Ammon's horn (tissue), 1 donor: ENCODE measurements around the gene SAMD11.
"Not testable (repeated sequence)": the region's sequence is repeated elsewhere in the genome, so short reads cannot be mapped to it uniquely, and the experiment has no call there.

ENCODE experiments used
- DNase-seq: peaks from one replicate; pipeline ENCODE4 v3.0.0-alpha.2; 2016; ENCODE audit warnings: low spot score

Gene SAMD11

DNA sequence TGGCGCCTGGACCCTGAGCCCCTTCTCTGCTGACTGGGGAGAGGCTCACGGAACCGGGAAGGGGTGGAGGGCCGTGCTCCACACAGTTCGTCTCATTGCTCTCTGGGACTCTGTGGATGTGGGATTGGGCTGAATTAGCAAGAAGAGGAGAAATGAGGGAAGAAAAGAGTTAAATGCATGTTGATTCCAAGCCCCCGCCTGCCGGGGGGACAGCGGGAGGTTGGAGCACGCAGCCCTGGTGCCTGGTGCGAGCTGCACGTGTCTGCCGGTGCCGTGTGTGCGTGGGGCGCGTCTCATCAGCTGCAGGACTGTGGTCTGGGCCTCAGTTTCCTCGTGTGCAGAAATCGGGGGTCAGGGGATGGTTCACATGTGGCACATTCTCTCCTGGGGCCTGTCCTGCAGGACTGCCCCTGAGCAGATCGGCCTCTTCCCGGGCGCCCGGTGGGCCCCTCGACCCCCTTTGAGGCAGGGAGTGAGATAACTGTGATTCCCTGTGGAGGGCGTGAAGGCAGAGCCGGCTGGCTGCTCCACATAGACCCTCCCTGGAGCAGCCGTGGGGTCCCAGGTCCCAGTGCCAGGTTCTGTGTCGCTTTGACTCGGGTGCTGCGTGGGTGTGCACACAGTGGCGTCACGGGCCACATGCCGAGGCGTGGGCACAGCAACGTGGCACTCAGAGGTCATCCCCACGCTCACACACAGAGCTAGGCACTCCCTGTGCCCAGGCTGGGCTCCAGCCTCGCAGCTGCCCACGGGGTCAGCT is 11.4 kb downstream of the SAMD11 start:
- no peak for DNase-seq

DNA sequence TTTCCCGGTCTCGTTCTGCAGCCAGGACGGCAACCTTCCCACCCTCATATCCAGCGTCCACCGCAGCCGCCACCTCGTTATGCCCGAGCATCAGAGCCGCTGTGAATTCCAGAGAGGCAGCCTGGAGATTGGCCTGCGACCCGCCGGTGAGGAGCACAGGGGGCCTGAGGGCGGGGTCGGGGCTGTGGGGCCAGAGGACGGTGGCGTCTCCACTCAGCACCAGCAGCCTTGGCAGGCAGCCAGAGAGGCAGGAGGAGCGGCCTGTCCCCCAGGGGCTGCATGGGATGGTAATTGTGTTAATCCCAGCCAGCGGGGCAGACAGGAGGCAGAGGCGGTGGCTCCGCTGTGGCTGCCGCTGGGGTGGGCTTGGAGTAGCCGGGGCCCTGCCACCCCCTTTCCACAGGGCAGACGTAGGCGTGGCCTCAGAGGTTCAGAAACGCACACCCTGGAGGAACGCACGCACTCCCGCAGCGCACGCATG is 12.1 kb downstream of the SAMD11 start:
- no peak for DNase-seq

DNA sequence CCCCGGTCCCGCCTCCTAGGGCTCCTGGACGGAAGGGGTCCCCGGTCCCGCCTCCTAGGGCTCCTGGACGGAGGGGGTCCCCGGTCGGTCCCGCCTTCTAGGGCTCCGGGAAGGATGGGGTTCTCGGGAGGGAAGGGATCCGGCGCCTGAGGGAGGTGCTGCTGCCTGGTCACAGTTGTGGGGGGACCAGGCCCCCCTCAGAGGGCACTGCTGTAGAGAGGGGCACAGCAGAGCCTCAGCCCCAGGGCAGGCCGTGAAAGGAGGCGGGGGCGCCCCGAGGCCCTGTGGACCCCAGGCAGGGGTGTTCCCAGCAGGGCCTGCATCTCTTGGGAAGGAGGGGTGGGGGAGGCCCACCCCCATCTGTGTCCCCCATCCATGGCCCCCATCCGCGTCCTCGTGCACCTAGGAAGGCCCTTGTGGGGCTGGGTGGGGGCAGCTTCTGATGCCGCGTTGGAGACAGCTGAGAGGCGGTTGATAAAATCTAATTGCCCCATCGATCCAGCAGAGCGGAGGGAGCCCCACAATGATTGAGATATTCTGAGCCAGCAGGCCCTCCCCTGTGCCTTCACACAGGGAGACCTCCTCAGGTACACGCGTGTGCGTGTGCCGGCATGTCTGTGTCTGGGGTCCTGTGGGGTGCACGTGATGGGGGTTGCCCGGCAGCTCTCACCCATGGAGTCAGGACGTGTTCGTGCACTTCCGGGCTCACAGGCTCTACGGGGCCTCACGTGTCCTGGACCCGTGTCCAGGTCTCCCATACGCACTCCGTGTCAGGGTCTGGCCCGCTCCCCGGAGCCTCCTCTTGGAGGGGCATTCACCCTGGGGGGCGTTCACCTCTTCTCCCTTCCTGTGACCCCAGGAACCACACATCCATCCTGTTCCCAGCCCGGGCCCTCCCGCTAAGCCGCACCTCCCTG is 12.9 kb downstream of the SAMD11 start:
- DNase-seq = no peak

DNA sequence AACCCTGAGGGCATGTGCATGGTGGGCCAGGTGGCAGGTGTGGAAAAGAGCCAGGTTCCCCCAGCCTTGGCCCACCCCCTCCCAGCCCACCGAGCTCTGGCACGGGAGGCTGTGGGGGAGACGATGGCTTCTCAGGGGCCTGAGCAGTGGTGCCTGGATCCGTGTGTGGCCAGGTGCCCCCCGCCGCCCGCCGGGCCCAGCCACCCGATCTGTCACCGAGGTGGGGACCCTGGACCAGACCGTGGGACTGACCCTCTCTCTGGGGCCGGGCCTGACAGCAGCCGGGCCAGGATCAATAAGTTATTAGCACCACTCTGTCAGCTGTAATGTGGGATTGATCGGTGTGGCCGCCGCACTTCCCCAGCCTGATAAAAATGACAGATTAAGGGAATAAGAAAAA is 13.8 kb downstream of the SAMD11 start:
- DNase-seq = no peak

DNA sequence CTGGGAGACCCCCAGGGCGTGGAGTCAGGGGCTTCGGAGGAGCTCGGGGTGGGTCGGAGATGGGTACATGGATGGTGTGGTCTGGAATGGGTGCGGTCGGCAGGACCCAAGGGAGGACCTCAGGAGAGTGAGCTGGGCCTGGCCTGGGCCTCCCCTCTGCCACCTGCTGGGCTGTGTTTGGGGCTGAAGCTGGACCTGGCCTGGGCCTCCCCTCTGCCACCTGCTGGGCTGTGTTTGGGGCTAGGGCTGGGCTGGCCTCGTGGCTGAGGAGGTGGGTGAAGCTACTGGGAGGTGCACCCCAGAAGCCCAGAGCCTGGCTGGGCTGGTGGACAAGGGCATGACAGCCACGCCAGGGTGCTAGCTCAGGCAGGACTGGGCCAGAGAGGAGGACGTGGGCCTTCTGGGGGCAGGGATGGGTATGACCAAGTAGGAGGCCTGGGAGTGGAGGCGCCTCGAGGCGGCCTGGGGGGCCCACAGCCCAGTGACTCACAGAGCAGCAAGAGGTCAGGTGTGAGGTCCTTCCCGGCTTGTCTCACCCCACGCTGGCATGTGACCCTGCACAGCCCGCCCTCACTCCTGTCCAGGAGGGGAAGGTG is 14.5 kb downstream of the SAMD11 start:
- no peak for DNase-seq

DNA sequence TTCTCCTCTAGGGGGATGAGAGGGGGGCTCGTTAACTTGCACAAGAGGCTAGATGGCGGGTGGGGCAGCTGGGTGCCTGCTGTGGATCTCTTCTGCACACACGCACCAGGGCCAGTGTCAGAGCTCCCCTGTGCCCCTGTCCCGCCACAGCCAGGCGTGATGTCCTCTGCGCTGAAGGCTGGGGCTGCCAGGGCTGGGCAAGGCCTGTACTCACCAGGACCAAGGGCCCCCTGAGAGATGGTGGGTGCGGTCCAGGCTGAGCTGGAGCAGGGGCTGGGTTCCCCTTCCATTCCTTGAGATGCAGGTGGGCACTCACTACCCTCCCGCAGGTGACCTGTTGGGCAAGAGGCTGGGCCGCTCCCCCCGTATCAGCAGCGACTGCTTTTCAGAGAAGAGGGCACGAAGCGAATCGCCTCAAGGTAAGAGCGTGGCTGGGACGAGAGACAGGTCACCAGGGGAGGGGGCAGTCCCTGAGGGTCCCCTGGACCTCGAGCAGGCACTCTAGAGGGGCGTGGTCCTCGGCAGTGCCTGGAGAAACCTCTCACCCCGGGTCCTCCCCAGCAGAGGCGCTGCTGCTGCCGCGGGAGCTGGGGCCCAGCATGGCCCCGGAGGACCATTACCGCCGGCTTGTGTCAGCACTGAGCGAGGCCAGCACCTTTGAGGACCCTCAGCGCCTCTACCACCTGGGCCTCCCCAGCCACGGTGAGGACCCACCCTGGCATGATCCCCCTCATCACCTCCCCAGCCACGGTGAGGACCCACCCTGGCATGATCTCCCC is 15.2 kb downstream of the SAMD11 start:
- DNase-seq = no peak

DNA sequence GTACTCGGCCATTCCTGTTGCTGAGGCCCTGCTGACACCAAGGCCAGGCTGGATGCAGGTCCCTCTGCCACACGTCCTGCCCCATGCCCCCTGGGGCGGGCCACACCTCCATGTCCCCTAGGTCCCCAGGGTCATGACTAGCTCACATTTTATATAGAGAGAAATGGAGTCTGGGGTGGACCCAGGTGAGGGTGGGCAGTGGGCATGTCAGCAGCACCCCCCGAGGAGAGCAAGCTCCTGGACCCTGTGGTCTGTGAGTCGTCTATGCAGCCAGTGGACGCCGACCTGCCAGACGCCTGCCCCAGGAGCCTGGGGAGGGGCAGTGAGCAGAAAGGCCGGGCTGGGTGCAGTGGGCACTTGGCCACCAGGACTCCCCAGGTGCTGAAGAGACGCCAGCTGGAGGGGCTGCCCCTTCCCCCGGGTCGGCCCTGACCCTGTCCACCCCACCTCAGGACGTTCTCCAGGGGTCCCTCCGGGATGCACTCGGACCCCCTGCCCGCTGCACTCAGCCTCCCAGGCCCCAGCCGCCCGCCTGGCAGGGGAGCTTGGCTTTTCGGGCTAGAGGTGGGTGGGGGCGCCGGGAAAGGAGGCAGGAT is 15.9 kb downstream of the SAMD11 start:
- DNase-seq = no peak

DNA sequence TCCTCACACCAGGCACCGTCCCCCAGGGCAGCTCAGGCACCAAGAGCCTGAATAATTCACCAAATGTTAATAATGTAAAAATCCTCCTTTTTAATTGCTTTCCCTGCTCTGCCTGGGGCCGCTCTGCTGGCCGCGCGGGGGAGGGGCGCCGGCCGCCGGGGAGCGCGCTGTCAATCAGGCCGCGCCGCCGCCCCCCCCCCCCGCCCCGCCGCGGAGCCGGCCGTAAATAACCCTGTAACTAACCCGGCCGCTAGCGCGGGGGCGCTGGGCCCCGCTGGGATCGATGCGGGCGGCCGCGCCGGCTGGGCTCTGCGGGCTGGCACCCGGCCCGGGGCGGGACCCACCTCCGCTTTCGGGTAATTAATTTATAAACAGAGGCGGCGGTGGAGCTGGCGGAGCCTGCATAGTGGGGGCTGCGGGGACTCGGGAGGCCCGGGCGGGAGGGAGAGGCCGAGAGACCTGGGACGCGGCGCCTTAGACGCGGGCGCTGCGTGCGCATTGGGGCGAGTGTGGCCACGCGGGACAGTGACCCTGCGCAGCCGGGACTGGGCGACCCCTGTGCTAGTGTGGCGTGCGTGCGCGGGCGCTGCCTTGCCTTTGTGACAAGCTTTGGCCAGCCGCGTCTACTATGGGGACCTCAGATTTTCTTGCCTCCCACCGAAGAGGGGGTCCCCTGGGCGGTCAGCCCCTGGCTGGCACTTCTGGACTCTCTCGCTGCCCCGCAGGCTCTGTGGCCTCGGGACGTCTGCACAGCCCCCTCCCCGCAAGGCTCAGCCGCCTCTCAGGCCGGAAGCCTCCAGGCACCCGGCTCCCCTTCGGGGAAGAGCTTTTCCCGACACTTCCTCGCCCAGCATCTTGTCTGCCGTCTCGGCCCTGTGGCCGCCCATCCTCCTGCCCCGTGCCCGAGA is 16.6 kb downstream of the SAMD11 start:
- peak; percentile 25 for DNase-seq

DNA sequence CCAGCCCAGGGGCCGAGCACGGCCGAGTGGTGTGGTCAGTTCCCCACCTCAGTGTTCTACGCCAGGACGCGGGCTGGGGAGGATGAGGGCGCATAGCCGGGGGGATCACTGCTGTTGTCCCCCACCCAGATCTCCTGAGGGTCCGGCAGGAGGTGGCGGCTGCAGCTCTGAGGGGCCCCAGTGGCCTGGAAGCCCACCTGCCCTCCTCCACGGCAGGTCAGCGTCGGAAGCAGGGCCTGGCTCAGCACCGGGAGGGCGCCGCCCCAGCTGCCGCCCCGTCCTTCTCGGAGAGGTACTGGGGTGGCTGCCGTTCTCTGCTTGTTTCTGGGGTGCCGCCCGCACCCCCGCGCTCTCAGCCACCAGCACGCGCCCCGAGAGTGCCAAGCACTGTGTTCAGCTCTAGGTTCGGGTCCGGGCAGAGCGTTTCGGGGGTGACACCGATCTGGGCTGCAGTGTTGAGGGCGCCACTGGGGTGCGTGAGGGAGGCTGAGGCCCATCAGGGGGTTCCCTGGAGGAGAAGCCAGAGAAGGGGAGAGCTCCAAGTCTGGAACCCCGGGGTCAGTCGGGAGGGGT is 17.4 kb downstream of the SAMD11 start:
- DNase-seq = no peak

DNA sequence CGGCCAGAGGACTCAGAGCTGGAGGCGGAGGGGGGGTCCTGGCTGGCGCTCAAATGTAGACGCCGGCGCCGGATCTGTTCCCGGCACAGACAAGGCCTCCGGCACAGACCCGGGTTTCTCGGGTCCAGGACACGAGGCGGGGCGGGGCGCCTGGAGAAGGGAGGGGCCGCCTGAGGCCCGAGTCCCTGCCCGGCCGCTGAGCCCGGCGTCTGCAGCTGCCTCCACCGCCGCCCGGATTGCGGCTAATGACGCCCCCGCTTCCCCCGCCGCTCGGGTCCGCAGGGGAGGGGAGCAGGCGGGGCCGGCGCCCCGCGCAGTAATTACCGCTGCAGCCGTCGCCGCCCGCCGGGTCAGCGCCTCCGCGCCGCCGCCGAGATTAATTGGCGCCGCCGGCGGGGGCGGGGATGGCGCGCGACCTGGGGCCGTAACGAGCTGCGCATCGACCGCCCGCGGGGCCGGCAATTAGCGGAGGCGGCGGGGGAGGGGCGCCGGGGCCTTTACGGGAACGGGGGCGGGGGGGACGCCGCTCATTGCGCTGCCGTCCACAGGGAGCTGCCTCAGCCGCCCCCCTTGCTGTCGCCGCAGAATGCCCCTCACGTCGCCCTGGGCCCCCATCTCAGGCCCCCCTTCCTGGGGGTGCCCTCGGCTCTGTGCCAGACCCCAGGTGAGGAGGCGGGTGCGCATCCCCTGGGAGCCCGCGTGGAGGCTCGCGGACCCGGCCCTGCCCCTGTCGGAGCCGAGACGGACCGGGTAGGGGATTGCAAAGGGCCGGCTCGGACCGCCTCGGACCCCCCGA is 18.1 kb downstream of the SAMD11 start:
- DNase-seq = no peak

DNA sequence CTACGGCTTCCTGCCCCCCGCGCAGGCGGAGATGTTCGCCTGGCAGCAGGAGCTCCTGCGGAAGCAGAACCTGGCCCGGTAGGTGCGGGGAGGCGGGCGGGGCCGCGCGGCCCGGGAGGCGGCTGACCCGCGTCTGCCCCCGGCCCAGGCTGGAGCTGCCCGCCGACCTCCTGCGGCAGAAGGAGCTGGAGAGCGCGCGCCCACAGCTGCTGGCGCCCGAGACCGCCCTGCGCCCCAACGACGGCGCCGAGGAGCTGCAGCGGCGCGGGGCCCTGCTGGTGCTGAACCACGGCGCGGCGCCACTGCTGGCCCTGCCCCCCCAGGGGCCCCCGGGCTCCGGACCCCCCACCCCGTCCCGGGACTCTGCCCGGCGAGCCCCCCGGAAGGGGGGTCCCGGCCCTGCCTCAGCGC is 18.7 kb downstream of the SAMD11 start:
- no peak for DNase-seq

DNA sequence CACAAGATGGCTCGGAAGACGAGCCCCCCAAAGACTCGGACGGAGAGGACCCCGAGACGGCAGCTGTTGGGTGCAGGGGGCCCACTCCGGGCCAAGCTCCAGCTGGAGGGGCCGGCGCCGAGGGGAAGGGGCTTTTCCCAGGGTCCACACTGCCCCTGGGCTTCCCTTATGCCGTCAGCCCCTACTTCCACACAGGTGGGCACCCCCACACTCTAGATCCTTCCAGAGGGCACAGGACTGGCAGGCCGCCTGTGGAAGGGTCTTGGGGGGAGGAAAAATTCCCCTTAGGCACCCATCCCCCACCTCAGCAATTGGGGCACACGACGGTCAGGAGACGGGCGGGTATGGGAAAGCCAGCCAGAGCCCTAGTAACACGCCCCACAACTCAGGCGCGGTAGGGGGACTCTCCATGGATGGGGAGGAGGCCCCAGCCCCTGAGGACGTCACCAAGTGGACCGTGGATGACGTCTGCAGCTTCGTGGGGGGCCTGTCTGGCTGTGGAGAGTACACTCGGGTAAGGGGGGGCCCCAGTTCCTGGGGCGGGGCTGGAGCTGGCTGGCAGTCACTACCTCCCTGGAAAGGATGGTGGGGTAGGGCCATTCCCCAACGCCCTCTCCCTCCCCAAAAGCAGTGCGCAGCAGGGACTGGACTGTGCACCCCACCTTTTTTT is 19.3 kb downstream of the SAMD11 start:
- DNase-seq = no peak

DNA sequence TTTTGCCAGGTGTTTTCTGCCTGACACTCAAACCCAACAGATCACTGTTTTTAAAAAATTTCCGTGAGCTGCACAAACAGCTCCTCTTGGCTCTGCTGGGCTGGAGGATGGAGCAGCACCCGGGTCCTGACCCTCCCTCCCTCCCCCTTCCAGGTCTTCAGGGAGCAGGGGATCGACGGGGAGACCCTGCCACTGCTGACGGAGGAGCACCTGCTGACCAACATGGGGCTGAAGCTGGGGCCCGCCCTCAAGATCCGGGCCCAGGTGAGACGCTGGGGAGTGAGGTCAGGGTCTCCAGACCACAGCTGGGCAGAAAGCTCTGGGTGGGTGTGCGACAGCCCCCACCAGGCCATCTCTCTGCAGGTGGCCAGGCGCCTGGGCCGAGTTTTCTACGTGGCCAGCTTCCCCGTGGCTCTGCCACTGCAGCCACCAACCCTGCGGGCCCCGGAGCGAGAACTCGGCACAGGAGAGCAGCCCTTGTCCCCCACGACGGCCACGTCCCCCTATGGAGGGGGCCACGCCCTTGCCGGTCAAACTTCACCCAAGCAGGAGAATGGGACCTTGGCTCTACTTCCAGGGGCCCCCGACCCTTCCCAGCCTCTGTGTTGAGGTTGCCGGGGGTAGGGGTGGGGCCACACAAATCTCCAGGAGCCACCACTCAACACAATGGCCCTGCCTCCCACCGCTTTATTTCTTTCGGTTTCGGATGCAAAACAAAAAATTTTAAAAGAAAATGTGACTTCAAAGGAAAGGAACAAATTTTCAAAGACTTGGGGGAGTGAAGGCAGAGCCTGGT is 20.0 kb downstream of the SAMD11 start:
- no peak for DNase-seq

DNA sequence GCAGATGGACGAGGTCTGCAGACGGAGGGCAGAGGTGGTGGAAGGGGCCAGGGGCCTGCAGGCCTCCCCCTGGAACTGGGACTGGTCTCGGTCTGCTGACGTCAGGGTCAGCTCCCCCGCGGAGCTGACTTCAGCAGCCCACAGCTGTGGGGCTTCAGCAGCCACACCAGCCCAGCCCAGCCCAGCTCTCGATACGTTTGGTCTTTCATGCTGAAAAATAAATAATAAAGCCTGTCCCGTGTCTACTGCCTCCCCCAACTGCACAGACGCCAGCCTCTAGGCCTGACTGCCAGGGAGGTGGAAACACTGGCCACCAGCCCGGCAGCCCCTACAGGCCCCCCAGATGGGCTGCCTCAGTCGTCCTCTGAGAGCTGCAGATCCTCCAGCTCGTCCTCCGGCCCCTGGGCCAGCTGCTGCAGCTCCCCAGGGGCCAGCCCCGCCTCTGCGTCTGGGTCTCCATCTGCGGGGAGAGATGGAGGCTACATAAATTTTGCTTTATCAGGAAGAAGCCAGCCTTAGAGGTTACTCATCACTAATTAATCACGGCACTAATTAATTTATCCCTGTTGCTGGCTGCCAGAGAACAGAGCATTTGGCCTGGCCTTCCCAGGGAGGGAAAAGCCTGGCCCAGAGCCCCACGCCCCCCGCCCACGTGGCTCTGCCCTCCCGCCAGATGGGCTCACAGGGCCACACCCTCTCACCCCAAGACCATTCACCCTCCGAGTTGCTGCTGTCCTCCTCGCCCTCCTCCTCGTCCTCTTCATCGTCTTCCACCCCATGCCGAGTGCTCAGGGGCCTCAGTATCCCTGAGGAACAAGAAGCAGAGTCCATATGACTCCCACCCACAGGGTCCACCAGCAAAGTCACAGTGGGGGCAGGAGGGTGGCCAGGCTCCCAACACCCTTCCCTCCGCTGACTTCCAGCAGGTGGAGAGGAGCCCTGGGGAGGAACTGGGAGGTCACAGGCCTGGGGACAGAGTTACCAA is 20.9 kb downstream of the SAMD11 start:
- no peak for DNase-seq

DNA sequence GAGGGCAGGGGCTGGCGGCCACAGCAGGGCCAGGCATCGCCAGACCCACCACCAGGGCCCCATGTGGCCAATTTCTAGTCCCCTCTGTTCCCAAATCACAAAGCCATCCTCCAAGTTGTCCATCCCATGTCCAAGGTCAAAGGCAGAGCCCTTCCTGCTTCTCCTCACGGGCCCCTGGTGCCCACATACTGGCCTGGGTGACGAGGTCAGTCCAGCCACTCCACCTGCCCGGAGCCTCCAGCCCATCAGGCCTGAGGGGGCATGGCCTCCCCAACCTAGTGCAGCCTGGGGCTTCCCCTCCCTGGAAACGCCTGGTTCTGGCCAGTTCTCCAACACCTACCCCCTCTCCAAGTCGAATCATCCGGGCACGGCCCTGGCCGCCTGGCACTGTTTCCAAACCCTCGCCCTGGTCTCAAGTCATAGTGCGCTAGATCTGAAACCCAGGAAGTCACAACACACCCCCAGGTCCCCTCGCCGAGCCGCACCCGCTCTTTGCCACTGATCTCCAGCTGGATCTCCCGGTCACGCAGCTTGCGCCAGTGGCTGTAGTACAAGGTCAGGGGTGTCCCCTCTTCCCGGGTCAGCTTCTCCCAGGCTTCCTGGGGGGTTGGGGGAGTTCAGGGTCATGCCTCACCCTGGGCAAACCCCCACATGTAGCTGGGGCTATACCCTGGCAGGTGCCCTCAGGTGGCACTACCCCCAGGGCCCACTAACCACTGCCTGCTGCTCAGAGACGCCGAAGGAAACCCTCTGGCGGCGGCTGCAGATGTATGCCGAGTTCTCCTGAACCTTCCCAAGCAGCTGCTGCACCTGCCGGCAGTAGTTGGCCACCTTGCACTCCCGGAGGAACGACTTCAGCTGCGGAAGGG is 22.2 kb downstream of the SAMD11 start:
- no peak for DNase-seq

DNA sequence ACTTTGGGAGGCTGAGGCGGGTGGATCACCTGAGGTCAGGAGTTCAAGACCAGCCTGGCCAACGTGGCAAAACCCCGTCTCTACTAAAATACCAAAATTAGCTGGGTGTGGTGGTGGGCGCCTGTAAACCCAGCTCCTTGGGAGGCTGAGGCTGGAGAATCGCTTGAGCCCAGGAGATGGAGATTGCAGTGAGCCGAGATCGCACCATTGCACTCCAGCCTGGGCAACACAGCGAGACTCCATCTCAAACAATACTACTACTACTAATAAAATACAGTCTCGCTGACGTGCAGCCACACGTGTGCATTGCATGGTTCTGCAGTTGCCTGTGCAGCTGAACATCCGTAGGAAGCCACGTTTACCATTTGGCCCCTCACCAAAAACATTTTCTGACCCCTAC is 23.1 kb downstream of the SAMD11 start:
- not testable (repeated sequence) for DNase-seq
